WTC11 (cell line): ENCODE measurements around the gene TAPBP.

Experiments
- ATF2 ChIP-seq: sonication (generic); formaldehyde crosslinking; IDR thresholded peaks from 2 replicates; pipeline ENCODE4 v1.8.1; 2022; ENCODE audit warnings: low read depth, missing genetic modification reagents, borderline replicate concordance
- CTCF ChIP-seq: fragments of 200-600 bp; IDR thresholded peaks from 2 replicates; pipeline ENCODE4 v1.8.0; 2022; ENCODE audit warnings: antibody characterized with exemption
- ESRRA ChIP-seq: sonication (generic); formaldehyde crosslinking; IDR thresholded peaks from 2 replicates; pipeline ENCODE4 v1.8.1; 2022; ENCODE audit warnings: mild to moderate bottlenecking, missing genetic modification reagents, borderline replicate concordance
- JUN ChIP-seq: sonication (generic); formaldehyde crosslinking; IDR thresholded peaks from 2 replicates; pipeline ENCODE4 v1.8.0; 2023; ENCODE audit warnings: mild to moderate bottlenecking, missing genetic modification reagents
- MAX ChIP-seq: sonication (generic); formaldehyde crosslinking; IDR thresholded peaks from 2 replicates; pipeline ENCODE4 v1.8.0; 2022; ENCODE audit warnings: mild to moderate bottlenecking, missing genetic modification reagents
- NFYB ChIP-seq: sonication (generic); formaldehyde crosslinking; conservative IDR thresholded peaks from 2 replicates; pipeline ENCODE4 v1.8.0; 2022; ENCODE audit warnings: low read depth, missing genetic modification reagents
- PREB ChIP-seq: sonication (generic); formaldehyde crosslinking; IDR thresholded peaks from 2 replicates; pipeline ENCODE4 v1.8.1; 2022; ENCODE audit warnings: mild to moderate bottlenecking, missing genetic modification reagents, moderate library complexity, borderline replicate concordance
- ZNF219 ChIP-seq: sonication (generic); formaldehyde crosslinking; IDR thresholded peaks from 2 replicates; pipeline ENCODE4 v1.8.0; 2023; ENCODE audit warnings: missing genetic modification reagents, mild to moderate bottlenecking, borderline replicate concordance
- ZNF317 ChIP-seq: sonication (generic); formaldehyde crosslinking; IDR thresholded peaks from 2 replicates; pipeline ENCODE4 v1.8.1; 2023; ENCODE audit warnings: low read depth, mild to moderate bottlenecking, moderate library complexity, missing genetic modification reagents, borderline replicate concordance
- ZNF512 ChIP-seq: sonication (generic); formaldehyde crosslinking; IDR thresholded peaks from 2 replicates; pipeline ENCODE4 v1.8.1; 2022; ENCODE audit warnings: missing genetic modification reagents, borderline replicate concordance

GRCh38 chr6:33304216-33304615 is 9.7 kb downstream of the TAPBP start:
- TF ChIP-seq ZNF317 = no peak
- TF ChIP-seq ESRRA = no peak
- TF ChIP-seq CTCF = no peak
- TF ChIP-seq ZNF219 (CRISPR knock-in tag) = no peak
- TF ChIP-seq PREB (CRISPR knock-in tag) = no peak
- TF ChIP-seq MAX (CRISPR knock-in tag) = no peak
- no peak for TF ChIP-seq ZNF512
- TF ChIP-seq NFYB = no peak
- no peak for TF ChIP-seq ATF2 (CRISPR knock-in tag)
- TF ChIP-seq JUN (CRISPR knock-in tag) = no peak
